ENCODE measurements around the gene PHLPP1.

Gene PHLPP1

DNA sequence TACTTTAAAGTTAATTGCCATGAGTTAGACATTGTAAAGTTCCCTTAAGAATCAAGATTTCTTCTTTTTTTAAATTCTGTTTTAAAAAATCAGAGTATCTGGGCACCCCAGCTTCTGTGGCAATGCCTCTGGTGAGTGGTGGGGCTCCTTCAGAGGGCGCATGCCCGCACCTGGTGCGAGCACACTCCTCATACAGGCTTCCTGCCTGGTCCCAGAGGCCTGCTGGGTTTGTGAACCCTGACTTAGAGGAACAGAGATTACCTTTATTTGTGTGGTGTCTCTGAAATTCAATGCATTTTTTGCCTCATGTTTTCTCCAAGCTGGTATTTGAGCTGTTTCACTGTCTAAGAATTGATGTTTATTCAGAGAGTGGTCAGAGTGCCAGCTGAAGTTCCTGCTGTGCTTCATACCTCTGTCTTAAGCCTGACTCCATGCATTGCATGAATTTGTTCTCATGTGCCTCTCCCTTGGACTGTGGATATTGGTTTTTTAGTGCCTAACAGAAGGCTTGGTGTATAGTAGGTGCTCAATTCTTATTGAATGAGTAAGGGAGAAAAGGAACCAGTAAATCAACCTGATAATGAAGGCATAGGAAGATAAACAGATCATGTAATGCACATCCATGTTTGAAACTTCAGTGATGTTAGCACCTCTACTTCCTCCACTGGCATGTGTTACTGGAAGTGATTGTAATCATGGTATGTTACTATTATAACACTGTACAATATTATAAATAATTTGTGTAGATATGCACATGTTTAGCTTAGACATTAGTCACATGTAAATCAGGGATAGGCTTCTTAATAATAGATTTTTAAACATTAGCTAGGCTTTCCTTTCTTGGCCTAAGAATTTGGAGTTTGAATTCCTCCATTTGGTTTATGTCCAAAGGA is 29.0 kb downstream of the PHLPP1 start:
- DNase-seq (ENCODE audit: low read depth): no peak

DNA sequence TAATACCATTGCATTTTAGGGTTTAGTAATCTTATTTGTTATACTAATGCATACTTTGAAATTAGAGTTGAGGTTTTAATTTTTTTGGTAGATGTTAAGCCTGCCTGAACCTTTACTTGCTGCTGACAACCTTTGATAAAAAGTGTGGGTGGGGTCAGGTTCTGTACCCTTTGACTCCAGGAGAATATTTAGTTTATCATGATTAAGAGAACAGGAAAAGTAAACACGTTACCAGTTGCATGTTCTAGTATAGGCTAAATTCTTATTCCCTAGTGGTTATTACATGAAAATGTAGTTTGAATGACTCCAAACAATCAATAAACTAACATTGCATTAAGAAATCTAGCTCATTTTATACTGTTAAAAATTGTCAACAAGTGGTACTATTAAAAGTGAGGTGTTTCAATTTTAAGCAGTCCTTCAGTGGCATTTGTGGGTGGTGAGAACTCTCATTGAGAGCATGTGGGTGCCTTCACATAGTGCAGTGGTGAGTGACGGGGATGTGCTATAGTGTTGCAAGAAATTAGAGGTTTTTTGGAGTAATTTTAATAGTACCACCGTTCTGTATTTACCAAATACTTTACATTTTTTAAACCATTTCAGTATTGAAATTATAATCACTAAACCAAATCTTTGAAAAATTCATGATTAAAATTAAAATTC is 29.9 kb downstream of the PHLPP1 start:
- no peak for DNase-seq (ENCODE audit: low read depth)

DNA sequence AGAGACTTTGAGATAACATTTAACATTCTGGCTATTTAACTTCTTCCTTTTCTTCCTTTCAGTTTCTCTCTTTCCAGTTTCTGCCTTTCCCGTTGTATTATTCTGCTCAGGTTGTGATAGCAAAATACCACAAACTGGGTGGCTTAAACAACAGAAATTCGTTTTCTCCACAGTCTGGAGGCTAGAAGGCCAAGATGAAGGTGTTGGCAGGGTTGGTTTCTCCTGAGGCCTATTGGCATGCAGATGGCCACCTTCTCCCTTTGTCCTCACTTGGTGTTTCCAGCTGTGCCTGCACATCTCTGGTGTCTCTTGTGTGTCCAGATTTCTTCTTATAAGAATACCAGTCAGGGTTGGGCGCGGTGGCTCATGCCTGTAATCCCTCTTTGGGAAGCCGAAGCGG is 34.0 kb downstream of the PHLPP1 start:
- DNase-seq (ENCODE audit: low read depth): no peak

DNA sequence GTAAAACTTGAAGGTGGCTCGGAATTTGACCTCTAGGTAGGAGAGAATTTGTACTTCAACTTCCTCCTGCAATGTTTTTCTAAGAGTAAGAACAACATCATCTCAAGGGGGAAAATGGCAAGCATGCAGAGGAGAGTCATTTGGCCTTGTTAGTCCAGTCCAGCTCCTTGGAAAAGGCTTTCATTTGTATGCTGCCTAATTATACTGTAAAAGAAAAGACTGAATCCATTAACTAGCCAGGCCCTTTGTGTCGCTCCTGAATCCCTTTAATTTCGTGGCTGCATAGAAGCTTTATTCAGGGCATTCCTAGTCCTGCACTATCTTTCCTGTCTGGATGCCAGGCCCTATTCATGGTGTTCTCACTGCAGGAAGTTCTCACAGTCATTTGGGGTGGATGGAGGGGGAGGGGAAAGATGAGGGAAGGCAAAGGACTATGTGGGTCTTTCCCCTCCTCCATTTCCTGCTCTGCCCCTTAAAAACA is 36.0 kb downstream of the PHLPP1 start:
- no peak for DNase-seq (ENCODE audit: low read depth)

DNA sequence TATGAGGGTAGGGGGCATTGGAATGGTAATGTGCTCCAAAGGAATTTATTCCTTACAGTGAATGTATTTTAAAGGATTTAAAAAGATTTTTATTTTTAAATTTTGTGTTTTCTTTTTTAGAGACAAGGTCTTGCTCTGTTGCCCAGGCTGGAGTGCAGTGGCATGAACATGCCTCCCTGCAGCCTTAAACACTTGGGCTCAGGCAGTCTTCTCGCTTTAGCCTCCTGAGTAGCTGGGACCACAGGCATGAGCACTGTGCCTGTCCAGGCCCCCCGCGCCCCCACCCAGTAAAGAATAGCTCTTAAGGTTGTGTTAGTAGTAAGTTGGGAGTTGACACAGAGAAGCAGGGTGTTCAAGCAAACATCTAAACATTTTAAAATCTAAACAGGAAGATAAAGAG is 36.6 kb downstream of the PHLPP1 start:
- no peak for DNase-seq (ENCODE audit: low read depth)

DNA sequence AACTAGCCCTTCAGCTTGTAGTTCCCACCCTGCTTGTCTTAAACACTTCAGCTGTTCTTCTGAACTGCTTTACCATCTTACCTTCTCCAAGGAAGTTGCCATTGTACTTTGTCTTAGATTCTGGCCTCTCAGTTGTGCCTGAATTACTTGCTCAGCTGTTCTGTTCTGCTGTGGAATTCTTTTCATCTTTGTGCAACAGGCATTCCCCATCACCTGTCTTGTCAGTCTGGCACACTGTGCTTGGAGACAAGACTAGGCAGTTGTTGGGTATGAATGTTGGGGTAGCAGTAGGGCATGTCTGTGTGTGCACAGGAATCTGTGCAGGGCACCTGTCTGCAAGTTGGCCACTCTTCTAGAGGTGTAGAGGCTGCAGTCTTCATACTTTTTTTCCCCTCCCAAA is 38.7 kb downstream of the PHLPP1 start:
- DNase-seq (ENCODE audit: low read depth): no peak

DNA sequence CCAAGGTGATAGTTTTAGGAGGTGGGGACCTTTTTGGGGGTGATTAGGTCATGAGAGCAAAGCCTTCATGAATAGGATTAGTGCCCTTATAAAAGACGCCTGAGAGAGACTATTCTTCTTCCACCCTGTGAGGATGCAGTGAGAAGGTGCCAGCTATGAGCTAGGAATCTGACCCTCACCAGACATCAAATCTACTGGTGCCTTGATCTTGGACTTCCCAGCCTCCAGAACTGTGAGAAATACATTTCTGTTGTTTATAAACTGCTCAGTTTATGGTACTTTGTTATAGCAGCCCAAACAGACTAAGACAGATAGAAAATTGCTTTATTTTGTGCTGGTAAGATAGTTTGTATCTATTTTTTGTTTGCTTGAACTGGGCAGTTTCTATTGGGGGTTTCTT is 40.1 kb downstream of the PHLPP1 start:
- no peak for DNase-seq (ENCODE audit: low read depth)

DNA sequence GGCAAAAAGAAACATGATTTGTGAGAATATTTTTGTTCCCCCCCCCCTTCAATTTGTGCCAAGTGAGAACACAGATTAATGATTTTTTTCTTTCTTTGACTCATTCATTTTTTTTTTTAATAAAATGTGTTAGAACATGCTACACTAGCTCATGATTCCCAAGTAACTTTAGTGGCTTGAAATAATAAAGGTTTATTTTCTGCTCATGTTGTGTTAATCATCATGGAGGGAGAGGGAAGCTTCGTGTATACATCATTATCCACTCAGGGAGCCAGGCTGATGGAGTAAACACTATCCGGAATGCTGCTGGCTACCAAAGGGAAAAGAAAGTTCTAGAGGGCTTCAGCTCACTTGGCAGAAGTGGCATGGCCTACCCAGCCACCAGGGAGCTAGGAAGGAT is 40.6 kb downstream of the PHLPP1 start:
- no peak for DNase-seq (ENCODE audit: low read depth)

DNA sequence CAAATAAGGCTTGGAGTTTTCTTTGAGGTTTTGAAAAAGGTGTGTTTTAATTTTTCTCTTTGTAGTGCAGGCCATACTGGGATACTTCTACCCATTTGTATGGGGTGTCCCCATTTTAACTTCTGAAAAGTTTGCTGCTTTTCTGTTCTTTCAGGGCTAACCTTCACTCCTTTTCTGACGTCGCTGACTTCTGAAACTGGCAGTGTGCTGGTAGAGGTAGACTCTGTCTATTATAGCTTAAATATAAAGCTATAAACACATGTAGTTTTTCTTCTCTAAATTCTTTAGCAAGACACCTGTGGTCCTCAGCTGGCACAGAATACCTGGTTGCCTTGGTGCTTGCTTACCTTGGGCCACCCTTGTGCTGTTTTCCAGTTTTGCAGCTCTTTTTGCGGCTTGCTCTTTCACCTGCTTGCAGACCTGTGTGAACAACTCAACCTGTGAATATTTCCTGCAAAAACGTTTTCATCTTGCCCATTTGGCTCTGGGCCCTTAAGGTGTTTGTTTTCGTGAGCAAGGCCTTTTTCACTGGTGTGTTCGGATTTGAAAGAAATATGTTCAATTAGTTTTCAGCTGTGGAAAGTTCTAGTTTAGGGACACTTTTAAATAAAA is 42.2 kb downstream of the PHLPP1 start:
- no peak for DNase-seq (ENCODE audit: low read depth)

DNA sequence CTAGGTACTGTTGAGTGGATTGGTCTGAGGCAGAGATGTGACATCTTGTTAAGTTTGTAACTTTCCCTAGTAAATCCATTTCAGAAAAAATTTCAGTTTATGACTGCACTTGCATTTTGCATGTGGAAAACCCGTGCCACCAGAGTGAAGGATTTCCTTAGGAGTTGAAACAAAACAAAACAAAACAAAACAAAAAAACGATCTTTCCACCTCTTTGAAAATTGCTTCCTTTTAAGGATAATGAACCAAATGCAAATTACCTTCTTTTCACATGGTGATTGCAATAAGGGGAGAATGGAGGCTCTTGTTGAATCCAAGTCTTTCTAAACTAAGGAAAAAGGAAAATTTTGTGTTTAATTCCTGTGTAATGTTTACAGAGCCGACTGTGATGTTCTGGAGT is 43.2 kb downstream of the PHLPP1 start:
- DNase-seq (ENCODE audit: low read depth): no peak

DNA sequence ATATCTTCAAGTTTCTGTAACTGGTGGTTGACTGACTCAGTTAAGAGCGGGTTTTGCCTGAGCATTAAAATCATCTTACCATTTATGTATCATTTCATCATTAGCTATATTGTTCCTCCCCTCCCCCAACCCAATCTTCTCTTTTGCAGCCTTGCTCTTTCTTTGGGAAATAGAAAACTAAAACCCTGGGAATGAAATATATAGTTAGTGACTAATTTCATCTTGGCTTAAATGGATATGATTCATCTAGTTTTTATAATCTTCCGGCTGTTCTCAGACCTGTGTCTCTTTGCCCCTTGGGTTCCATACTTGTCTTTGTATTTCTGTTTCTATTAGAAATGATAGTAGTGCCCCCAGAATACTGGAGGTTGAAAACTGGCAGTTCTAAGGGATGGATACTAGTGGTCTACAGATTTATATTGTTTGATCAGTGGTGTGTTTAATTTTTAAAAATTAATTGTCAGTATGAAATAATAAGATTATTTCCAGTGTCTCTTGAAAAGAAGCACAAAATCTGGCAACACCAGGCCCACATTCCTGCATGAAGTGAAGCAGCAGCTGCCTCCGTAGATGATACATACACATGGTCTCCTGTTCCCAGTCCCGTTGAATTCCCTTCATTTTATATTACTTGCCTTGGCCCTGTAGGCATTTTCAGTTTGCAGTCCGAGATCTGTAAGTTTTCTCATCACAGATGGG is 44.5 kb downstream of the PHLPP1 start:
- DNase-seq (ENCODE audit: low read depth): no peak

DNA sequence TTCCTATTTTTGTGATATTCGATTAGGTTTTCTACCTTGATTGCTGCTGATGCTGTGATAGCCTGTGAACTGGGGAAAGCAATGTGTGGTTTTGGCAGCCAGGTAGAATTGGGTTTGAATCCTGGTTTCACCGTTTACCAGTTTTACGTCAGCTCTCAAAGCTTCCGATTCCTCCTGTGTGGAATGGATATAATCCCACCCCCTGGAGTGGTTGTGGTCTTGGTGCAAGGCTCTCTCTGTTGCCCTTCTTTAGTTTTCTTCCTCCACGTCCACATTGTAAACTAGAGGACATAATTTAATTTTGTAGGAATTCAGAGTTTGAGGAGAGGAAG is 45.0 kb downstream of the PHLPP1 start:
- no peak for DNase-seq (ENCODE audit: low read depth)

DNA sequence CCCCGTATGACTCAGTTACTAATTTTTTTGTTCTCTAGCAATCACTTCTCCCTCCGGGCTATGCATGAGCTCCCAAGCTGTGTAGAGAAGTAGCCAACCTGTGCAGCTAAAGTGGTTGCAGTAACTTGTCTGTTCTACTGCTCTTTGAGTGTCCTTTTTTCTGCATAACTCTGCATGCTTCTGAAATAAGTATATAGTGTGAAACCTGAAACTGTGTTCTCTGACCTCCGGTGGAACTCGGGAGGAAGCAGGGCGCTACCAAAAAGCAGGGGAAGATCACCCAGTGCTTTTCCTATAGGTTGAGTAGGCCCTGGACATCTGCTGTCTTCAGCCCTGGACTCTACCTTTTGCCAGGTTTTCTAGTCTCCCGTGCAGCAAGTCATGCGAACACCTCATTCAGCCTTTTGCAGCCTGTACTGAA is 47.8 kb downstream of the PHLPP1 start:
- DNase-seq (ENCODE audit: low read depth): no peak

DNA sequence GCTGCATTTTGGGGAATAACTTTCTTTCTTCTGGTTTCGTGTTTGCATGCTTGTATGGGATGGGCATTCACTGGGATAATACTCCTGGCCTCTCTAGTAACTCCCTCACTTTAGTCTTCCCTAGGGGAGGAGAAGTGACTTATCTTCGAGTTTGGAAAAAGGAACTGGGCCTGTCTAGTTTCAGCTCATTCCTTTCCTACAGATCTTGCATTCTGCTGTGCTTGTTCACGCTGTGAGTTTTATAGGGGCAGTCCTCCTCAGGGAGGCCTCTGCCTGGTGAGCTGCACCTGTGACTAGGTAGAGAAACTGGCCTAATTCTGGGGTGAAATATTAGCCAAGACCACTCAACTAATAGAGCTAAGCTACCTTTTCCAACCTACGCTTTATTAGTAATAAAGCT is 50.9 kb downstream of the PHLPP1 start:
- DNase-seq (ENCODE audit: low read depth): no peak

DNA sequence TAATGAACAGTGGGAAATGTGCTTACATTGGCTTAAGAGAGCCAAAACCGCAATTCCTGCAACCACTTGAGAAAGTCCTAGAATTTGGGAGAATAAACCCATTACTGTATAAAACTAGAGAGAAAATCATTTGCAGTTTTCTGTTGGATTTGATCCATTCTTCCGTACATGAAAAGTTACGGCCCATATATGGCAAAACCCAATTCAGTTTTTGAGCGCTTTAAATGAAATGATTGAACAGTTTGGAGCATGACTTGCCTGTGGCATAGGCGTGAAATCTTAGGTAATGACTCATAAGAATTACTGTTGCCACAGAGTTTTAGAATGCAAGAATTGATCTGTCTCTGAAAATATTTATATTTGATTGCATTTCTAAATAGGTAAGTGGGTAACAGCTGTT is 52.0 kb downstream of the PHLPP1 start:
- no peak for DNase-seq (ENCODE audit: low read depth)

DNA sequence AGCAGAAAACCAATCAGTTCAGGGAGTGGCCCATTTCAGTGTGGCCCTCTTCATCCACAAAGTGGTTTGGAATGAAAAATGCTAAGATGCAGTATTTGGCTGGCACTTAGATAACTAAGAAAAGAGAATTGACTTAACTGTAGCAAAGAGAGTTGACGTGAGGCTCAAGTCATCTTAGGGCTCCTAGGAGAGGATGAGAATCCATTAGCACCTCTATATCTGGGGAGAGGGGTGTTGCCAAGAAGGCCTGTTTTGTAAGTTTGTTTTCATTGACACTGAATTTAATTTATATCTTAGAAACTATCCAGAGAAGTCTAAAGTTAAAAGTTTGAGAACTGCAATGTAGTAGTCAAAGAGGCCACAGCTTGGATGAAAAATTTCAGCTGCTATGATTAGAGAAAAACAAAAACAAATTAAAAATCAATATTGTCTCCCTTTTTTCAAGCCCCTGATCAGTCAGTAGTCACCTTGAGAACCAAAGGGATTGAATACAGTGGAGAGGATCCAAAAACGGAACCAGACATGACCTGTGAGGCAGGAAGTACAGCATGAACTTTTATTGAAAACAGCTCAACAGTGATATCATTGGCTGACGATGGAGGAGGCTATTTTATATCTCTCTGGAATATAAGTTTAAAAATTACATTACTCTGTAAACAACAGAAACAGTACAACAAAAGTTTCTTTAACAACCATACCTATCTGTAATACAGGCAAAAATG is 52.7 kb downstream of the PHLPP1 start:
- DNase-seq (ENCODE audit: low read depth): no peak

DNA sequence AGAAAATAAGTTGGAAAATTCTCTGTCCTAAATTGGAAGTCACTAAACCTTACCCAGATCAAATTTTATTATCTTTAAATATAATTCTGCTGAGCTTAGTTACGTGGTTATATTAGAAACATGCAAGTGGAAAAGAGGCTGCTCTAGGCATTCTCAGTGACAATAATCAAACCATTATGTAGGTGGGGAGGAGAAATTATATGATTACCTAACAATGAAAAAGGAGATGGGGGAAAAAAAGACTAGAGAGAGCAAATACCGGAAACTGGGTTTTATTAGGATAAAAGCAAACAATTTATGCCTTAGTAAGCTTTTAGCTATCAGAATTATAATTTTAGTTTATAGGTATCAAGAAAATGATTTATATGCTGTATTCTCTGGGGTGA is 53.2 kb downstream of the PHLPP1 start:
- DNase-seq (ENCODE audit: low read depth): no peak

DNA sequence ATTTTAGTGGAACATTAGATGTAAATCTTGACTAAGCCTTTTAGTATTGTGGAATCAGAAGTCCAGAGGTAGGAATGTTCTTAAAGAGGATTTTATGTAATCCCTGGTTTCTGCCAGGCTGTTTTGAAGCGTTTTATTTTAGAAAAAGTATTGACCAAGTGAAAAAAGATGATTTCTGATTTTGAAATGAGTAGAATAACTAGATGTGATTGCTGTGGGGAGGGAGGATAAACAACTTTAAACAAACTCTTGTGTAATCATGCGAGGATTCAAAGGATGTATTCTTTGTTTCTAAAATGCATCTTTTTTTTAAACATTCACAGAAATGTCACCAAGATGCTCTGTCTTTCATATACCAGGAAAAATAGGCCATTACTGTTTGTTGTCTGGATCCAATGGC is 53.9 kb downstream of the PHLPP1 start:
- DNase-seq (ENCODE audit: low read depth): no peak

DNA sequence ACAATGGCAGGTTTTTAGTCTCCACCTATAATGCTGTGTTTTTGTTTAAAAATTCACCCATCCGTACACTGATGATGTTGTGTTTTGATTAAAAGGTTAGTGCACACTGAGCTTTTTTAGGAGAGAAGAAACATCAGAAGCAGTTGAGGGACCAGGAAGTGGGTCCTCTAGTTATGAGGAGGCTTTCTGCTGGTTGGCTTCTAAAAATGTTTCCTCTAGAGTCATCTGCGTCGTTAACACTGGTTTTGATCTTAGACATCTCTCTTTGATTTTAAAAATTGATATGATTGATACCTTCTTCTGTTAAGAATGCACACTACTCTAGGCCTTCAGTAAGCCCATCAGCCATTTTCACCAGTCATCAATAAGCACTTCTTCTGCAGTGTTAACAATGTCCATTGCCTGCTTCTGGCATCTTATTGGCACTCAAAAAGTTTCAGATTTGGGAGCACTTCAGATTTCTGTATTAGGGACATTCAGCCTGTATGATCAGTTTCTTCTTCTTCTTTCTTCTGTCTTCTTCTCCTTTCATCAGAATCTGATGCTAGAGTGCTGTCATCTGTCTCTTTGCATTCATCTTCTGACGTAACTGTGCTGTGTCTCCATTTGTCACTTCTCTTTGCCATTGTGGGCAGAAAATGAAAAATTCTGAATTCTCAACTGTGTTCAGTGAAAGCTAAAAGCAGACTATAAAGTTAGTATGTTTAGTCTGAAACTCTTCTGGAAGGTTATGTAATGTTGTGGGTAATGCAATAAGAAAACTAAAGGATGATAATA is 56.3 kb downstream of the PHLPP1 start:
- no peak for DNase-seq (ENCODE audit: low read depth)

DNA sequence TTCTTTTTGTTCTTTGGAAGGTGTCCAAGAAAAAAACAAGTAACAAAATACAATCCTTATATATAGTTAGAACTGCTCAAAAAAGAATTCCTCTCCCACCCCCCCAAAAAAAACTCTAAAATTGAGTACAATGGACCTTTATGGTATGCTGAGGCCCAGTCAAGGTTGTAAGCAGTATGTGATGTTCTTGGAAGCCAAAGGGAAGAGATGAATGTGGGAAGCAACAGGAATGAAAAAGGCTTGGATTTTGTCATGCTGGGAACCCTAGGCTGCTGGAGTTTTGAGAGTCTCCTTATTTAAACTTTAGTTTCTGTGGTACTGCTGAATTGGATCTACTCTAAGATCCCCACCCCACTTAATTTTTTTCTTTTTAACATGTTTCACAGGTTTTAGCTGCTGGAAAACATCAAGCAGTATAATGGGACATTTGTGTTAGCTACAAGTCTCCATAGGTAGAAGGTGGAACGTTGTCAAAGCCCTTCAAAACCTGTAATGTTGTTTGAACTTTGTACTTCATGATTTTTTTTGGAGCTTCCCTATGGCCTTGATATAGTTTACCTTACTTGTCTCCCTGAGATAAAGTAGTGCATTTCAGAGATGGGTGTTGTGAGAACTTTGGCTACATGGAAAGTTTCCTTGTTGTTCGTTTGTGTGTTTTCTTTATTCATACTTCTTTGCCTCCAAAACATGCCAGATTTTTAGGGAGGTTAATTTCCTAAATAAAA is 57.7 kb downstream of the PHLPP1 start:
- DNase-seq (ENCODE audit: low read depth): no peak

DNA sequence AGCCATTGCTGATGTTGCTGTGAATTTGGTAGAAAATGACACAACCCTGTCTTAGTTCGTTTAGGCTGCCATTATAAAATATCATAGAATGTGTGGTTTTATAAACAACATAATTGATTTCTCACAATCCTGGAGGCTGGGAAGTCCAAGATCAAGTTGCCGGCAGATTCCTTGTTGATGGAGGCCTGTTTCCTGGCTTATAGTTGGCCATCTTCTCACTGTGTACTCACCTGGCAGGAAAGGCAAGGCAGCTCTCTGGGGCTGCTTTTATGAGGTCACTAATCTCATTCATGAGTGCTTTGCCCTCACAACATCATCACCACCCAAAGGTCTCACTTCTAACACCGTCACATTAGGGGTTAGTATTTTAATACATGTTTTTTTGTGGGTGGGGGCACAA is 58.4 kb downstream of the PHLPP1 start:
- DNase-seq (ENCODE audit: low read depth): no peak

All from GM04504 (cell line).